GM19351 (cell line): ENCODE measurements around the gene ABCC6.
"Not testable (repeated sequence)": the region's sequence is repeated elsewhere in the genome, so short reads cannot be mapped to it uniquely, and the experiment has no call there.

Experiments used
- ATAC-seq: cut with Tn5 transposase; IDR thresholded peaks from one replicate; pipeline ENCODE4 v1.9.1; 2021; ENCODE audit warnings: mild to moderate bottlenecking, moderate library complexity; ENCODE audit not compliant: unreplicated experiment

ABCC6 gene

GRCh38 chr16:16190966-16191365, 32.3 kb downstream of the ABCC6 start:
- ATAC-seq, result not testable (repeated sequence)

GRCh38 chr16:16190546-16190945, 32.7 kb downstream of the ABCC6 start:
- no peak for ATAC-seq

- ATAC-seq, result no peak
Measured at GRCh38 chr16:16189842-16190241, 33.5 kb downstream of the ABCC6 start.

- ATAC-seq, result no peak
Measured at GRCh38 chr16:16188827-16189226, 34.5 kb downstream of the ABCC6 start.

- ATAC-seq, result no peak
Measured at GRCh38 chr16:16186820-16187219, 36.5 kb downstream of the ABCC6 start.

- ATAC-seq, result no peak
Measured at GRCh38 chr16:16185095-16185494, 38.2 kb downstream of the ABCC6 start.

- ATAC-seq, result no peak
Measured at GRCh38 chr16:16184594-16184993, 38.7 kb downstream of the ABCC6 start.

GRCh38 chr16:16183562-16183961, 39.7 kb downstream of the ABCC6 start:
- no peak for ATAC-seq

GRCh38 chr16:16182918-16183317, 40.4 kb downstream of the ABCC6 start:
- ATAC-seq, result no peak

- not testable (repeated sequence) for ATAC-seq
Measured at GRCh38 chr16:16181748-16182147, 41.5 kb downstream of the ABCC6 start.

- ATAC-seq, result no peak
Measured at GRCh38 chr16:16178455-16179162, 44.7 kb downstream of the ABCC6 start.

- ATAC-seq, result no peak
Measured at GRCh38 chr16:16176328-16176727, 47.0 kb downstream of the ABCC6 start.

GRCh38 chr16:16175296-16175695, 48.0 kb downstream of the ABCC6 start:
- no peak for ATAC-seq

GRCh38 chr16:16172991-16173390, 50.3 kb downstream of the ABCC6 start:
- no peak for ATAC-seq

- no peak for ATAC-seq
Measured at GRCh38 chr16:16171332-16171919, 51.9 kb downstream of the ABCC6 start.

GRCh38 chr16:16169615-16170014, 53.7 kb downstream of the ABCC6 start:
- ATAC-seq, result no peak

GRCh38 chr16:16168431-16168830, 54.9 kb downstream of the ABCC6 start:
- no peak for ATAC-seq

- ATAC-seq, result no peak
Measured at GRCh38 chr16:16167927-16168326, 55.4 kb downstream of the ABCC6 start.

- no peak for ATAC-seq
Measured at GRCh38 chr16:16166949-16167348, 56.3 kb downstream of the ABCC6 start.

- ATAC-seq, result no peak
Measured at GRCh38 chr16:16166085-16166484, 57.2 kb downstream of the ABCC6 start.

GRCh38 chr16:16164243-16164642, 59.1 kb downstream of the ABCC6 start:
- ATAC-seq, result no peak

- ATAC-seq, result no peak
Measured at GRCh38 chr16:16163571-16163970, 59.7 kb downstream of the ABCC6 start.

GRCh38 chr16:16163109-16163508, 60.2 kb downstream of the ABCC6 start:
- ATAC-seq, result no peak
